Activated naive CD4-positive, alpha-beta T cell treated with anti-CD3 and anti-CD28 coated beads for 36 hours (primary cell): ENCODE measurements around the gene DENND1A. TPM values are rescaled to one million over a fixed set of nuclear protein-coding genes. Genes with fewer than 3 reads are reported as not detected.
A peak's percentile ranks its signal among the peaks of the same experiment; 100 is the strongest.

ENCODE experiments used
- CTCF ChIA-PET: fragments of 350-600 bp; sonication (Branson Sonifier 250); formaldehyde crosslinking; loops from one replicate; lab custom pipeline; 2021; ENCODE audit warnings: antibody characterized with exemption; lab: Charles Lee
- DNase-seq: peaks from one replicate; pipeline ENCODE4 v3.0.0-alpha.2; 2020
- H3K27ac Mint-ChIP-seq: one replicate; pipeline ENCODE4 v1.8.0; 2021; ENCODE audit warnings: mild to moderate bottlenecking, mixed read lengths
- H3K27me3 Mint-ChIP-seq: one replicate; pipeline ENCODE4 v1.8.0; 2021; ENCODE audit warnings: low read depth, mixed read lengths
- H3K36me3 Mint-ChIP-seq: one replicate; pipeline ENCODE4 v1.8.0; 2021; ENCODE audit warnings: low read depth, mixed read lengths
- H3K4me1 Mint-ChIP-seq: one replicate; pipeline ENCODE4 v1.8.0; 2021; ENCODE audit warnings: low read depth, mixed read lengths
- H3K4me3 Mint-ChIP-seq: one replicate; pipeline ENCODE4 v1.8.0; 2021; ENCODE audit warnings: mild to moderate bottlenecking, moderate library complexity, mixed read lengths
- H3K9me3 Mint-ChIP-seq: one replicate; pipeline ENCODE4 v1.8.0; 2021; ENCODE audit warnings: mixed read lengths
- intact Hi-C: fragments of 100-400 bp; cut with micrococcal nuclease; formaldehyde crosslinking; loops from one replicate; pipeline ENCODE4 v1.15.1; 2023
- total RNA-seq, 2 experiments: library from RNA; stranded (reverse); gene quantifications; one replicate each; pipeline ENCODE4 v1.2.3, GENCODE V29; 2021

Gene DENND1A
- total RNA-seq, 2 experiments from 2014 or later, result 28.4 to 29.6 TPM

DNA sequence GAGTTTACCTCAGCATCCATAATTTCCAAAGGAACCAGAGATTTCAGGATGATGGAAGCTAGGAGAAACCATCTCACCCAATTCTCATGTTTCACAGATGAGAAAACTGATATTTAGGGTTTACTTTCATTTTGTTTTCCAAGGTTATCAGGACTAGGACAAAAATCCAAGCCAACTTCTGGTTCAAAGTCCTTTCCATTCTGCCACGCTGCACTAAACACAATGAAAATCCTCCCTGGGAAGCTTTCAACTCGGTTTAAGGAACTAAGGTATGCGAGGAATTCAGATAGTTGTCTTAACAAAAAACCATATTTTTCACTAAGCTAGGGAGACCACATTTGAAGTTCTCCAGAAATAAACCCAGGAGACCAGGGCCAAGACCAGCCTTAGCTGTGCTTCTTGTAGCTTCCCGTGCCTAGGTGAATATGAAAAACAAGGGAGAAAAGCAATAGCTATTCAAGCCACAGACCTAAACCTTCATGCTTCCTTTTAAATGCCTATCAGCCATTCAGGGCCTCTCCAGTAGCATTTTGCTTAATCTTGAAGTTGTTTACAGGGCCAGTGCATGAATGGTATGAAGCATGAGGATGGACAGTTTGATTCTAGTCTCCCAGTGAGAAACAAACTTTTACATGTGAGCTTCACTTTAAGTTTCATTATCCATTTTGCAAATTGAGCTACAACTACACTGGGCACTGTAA lies 167.9 kb downstream of the DENND1A start:
- H3K36me3 Mint-ChIP-seq, result no peaks in the 10 kb centered on the region
- no peaks in the 10 kb centered on the region for H3K9me3 Mint-ChIP-seq
- intact Hi-C loops, result no loop called here
- H3K4me3 Mint-ChIP-seq, result no peak overlapping the region
- no peaks in the 10 kb centered on the region for H3K4me1 Mint-ChIP-seq
- CTCF ChIA-PET, result interaction anchor here (0.6 kb wide), 1 partner anchor 282 kb away, joined by 7 read pairs; no protein-coding TSS in a partner anchor
- no peak for DNase-seq
- H3K27ac Mint-ChIP-seq, result no peak overlapping the region
- H3K27me3 Mint-ChIP-seq, result no peaks in the 10 kb centered on the region

DNA sequence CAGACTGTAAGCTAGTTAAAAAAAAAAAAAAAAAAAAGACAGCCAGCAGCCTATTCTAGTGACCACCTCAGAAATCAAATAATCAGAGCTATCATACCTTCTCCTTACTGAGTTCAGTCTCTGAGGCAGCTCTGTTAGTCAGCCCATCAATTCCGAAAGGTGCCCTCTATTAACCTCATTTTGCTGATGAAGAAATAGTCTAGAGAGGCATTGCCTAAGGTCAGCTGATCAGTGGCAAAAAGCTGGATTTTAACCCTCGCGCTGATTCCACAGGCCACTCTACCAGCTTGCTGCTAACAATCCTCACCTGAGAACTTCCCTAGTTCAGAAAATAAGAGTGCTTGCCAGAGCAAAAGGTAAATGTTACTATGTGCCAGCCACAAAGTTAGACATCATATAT lies 172.0 kb downstream of the DENND1A start:
- intact Hi-C loops, result no loop called here
- H3K27ac Mint-ChIP-seq, result no peak overlapping the region
- no peak overlapping the region for H3K4me3 Mint-ChIP-seq
- peaks cover 2% of the 10 kb centered on the region for H3K36me3 Mint-ChIP-seq
- CTCF ChIA-PET, result interaction anchor here (0.6 to 1.2 kb wide), 3 partner anchors 9 to 502 kb away, joined by 3 read pairs; no protein-coding TSS in a partner anchor
- no peaks in the 10 kb centered on the region for H3K27me3 Mint-ChIP-seq
- no peaks in the 10 kb centered on the region for H3K4me1 Mint-ChIP-seq
- no peaks in the 10 kb centered on the region for H3K9me3 Mint-ChIP-seq
- DNase-seq, result no peak

DNA sequence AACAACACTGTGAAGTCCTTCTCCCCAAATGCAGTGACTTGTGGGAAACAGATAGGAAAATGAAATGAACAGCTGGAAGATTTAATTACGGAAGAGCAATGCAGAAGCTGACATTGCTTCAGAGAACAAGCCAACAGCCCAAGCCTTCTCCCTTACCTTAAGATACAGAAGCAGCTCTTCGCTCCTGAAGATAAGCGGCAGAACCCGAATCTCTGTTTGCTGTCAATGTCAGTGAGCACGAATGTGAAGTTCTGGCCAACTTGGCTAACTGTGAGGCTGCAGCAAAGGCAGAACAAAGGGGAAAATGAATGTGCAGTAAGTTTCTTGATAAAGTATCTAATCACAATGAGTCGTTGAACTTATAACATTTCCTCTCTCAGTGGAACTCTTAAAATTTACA lies 172.4 kb downstream of the DENND1A start:
- CTCF ChIA-PET, result interaction anchor here (0.6 to 1.2 kb wide), 3 partner anchors 8 to 501 kb away, joined by 3 read pairs; no protein-coding TSS in a partner anchor
- Mint-ChIP-seq H3K36me3 (peaks cover 2% of the 10 kb centered on the region), H3K27ac (no peak overlapping the region), H3K4me3 (no peak overlapping the region), H3K27me3 (no peaks in the 10 kb centered on the region), H3K9me3 (no peaks in the 10 kb centered on the region), H3K4me1 (no peaks in the 10 kb centered on the region)
- no peak for DNase-seq
- intact Hi-C loops, result no loop called here

DNA sequence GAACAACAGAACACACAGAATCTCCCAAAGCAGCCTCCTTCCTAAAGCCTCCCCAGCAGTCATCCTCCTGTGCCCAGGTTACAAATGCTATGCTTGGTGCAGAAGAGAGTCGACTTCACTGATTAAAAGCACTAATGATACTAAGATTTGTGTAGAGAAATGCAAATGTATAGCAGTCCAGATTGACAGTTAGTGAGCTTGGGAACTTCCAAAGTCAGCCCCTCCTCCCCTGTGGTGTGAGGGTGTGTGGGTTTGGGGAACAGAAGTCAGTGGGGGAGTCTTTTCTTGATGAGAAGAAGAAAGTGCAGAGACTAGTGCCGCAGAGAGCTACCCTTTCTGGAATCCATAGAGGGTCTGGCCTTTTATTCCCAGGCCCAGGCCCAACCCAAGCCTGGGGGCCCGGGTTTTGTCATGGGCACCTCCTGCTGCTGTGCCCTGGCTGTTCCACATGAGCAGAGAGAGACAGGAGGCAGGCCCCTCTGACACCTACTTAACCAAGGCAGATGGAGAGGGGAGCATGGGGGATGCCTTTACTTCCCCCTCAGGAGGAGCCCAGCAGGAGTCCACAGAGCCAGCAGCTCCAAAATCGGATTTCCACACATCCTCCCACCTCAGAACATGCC lies 173.3 kb downstream of the DENND1A start:
- no peak for DNase-seq
- H3K27ac Mint-ChIP-seq, result no peak overlapping the region
- H3K36me3 Mint-ChIP-seq, result peaks cover 2% of the 10 kb centered on the region
- no peaks in the 10 kb centered on the region for H3K9me3 Mint-ChIP-seq
- peaks cover 1% of the 10 kb centered on the region for H3K4me1 Mint-ChIP-seq
- intact Hi-C loops, result no loop called here
- CTCF ChIA-PET, result no interaction called here
- no peaks in the 10 kb centered on the region for H3K27me3 Mint-ChIP-seq
- no peak overlapping the region for H3K4me3 Mint-ChIP-seq

DNA sequence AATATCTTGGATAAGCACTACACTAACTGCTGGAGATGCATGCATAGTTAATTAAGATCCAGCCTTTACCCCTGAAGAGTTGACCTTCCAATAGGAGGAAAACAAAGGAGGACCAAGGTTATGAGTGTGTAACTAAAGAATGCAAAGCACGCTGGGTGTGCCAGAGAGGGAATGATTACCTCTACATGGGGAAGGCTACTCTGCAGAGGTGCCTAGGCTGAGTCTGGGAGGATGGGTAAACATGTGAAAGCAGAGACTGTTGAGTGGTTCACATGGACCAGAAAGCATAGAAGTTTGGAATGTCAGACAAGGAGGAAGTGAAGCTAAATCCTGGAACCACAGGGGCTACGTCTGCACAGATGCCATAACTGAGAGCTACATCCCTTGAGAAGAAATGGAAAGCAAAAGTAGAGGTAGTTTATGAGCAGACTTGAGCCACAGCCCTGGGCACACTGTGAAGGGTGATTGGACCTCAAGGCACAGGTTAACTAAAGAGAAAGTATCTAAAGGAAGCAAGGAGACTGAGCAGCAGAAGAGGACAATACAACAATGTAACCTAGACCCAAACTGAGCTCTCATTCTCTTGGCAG lies 176.2 kb downstream of the DENND1A start:
- no peak for DNase-seq
- H3K27ac Mint-ChIP-seq, result no peak overlapping the region
- CTCF ChIA-PET, result no interaction called here
- H3K4me3 Mint-ChIP-seq, result no peak overlapping the region
- no peaks in the 10 kb centered on the region for H3K9me3 Mint-ChIP-seq
- H3K4me1 Mint-ChIP-seq, result peaks cover 21% of the 10 kb centered on the region
- intact Hi-C loops, result no loop called here
- no peaks in the 10 kb centered on the region for H3K27me3 Mint-ChIP-seq
- peaks cover 2% of the 10 kb centered on the region for H3K36me3 Mint-ChIP-seq

DNA sequence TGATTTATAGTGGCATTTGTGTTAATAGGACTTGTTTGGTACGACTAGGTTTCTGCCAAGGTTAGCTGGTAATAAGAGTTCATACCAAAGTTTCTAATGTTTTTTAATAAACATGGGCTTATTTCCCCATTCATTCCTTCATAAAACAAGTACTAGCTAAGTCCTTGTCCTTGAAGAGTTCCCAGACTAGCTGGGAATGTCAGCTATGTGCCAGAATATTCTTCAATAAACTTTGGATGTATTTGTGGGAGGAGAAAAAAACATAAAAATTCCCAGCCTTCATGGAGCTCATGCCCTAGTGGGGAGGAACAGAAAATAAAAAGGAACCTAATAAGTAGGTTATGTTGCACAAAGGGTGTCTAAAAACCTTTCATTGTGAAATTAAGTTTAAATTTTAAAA lies 176.9 kb downstream of the DENND1A start:
- no peaks in the 10 kb centered on the region for H3K27me3 Mint-ChIP-seq
- peaks cover 2% of the 10 kb centered on the region for H3K36me3 Mint-ChIP-seq
- H3K27ac Mint-ChIP-seq, result no peak overlapping the region
- no peak for DNase-seq
- H3K4me1 Mint-ChIP-seq, result peaks cover 21% of the 10 kb centered on the region
- H3K4me3 Mint-ChIP-seq, result no peak overlapping the region
- H3K9me3 Mint-ChIP-seq, result no peaks in the 10 kb centered on the region
- CTCF ChIA-PET, result no interaction called here
- intact Hi-C loops, result no loop called here

DNA sequence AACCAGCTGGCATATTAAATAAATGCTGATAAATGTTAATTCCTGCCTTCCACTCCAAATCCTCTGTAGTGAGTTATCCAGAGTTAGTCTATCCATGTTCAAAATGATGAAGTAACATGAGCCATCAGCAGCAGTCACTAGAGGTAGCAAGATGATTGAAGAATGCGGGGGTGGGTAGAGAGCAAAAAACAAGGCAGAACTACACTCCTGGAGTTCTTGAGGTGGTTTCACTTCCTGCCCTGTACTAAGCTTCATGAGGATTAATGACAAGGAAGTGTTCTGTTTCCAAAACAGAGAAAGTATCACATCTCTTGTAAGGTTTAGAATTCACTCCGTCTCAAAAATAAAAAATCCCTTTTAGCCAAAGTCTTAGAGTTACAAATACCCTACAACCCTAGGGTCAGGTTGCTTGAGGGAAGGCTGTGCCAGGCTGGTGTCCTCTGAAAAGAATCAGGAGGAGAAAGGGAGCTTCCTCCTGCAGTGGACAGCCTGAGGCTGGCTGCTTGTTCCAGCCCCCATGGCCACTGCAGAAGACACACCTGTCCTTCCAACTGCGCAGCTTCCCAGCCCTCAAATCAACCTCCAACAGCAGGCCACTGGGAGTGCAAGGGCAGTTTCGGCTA lies 180.2 kb downstream of the DENND1A start:
- H3K9me3 Mint-ChIP-seq, result no peaks in the 10 kb centered on the region
- DNase-seq, result peak; percentile 43
- H3K27ac Mint-ChIP-seq, result no peak overlapping the region
- intact Hi-C loops, result loop anchor here (1.0 to 2.0 kb wide), 2 partner anchors 179 to 292 kb away; no protein-coding TSS in a partner anchor
- no peak overlapping the region for H3K4me3 Mint-ChIP-seq
- CTCF ChIA-PET, result interaction anchor here (1.1 kb wide), 1 partner anchor 8 kb away, joined by 3 read pairs; no protein-coding TSS in a partner anchor
- no peaks in the 10 kb centered on the region for H3K36me3 Mint-ChIP-seq
- no peaks in the 10 kb centered on the region for H3K27me3 Mint-ChIP-seq
- peaks cover 21% of the 10 kb centered on the region for H3K4me1 Mint-ChIP-seq

DNA sequence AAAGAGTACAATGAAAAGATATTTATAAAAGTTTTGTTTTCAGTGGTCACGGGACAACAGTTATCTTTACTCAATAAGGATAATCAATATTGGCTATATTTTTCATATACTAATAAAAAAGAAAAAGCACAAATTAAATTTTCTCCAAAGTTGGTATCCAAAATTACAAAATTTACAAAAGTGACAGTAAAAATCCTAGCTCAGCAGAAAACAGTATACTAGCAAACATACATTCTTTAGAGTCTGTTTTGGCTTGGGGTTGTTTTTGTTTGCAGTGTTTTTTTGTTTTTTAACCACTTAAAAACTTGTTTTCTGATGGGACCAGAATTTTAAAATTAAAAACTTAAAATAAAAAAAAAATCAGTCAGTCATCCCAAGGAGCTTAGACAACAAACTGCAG lies 183.2 kb downstream of the DENND1A start:
- Mint-ChIP-seq H3K4me3 (no peak overlapping the region), H3K27me3 (no peaks in the 10 kb centered on the region), H3K4me1 (peaks cover 21% of the 10 kb centered on the region), H3K27ac (no peak overlapping the region), H3K9me3 (no peaks in the 10 kb centered on the region), H3K36me3 (no peaks in the 10 kb centered on the region)
- CTCF ChIA-PET, result no interaction called here
- intact Hi-C loops, result no loop called here
- DNase-seq, result no peak

DNA sequence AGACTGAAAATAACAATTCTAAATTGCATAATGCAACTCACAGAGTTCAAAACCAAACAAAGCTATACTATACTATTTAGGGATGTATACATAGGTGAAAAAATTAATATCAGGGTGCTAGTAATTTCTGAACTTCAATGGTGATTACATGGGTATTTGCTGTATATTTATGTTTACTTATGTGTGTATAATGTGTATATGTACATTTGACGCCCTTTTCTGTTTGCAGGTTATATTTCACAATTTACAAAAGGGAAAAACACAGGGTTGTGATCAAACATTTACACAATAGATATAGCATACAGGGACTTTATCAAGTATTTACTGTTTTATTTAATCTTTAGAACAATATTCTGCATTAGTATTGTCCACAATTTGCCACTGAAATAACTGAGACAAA lies 184.0 kb downstream of the DENND1A start:
- no peak for DNase-seq
- Mint-ChIP-seq H3K4me1 (peaks cover 17% of the 10 kb centered on the region), H3K4me3 (no peak overlapping the region), H3K36me3 (no peaks in the 10 kb centered on the region), H3K27ac (no peak overlapping the region), H3K9me3 (no peaks in the 10 kb centered on the region), H3K27me3 (no peaks in the 10 kb centered on the region)
- CTCF ChIA-PET, result interaction anchor here (0.6 kb wide), 1 partner anchor 9 kb away, joined by 5 read pairs; no protein-coding TSS in a partner anchor
- intact Hi-C loops, result no loop called here

DNA sequence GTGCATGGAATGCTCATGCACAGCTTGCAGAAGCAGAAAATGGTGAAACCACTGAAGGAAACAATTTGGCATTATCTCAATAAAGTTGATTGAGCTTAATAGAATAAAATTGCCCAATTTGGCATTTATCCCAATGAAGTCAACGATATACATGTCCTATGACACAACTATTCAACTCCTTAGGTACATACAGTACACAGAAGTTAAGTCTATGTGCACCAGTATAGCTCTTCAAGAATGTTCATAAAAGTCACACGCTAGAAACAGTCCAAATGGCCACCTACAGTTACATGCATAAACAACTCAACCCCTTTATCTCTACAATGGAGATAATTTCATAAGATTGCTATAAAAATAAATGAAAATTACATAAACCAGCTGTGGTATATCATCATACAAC lies 184.5 kb downstream of the DENND1A start:
- Mint-ChIP-seq H3K4me3 (no peak overlapping the region), H3K4me1 (peaks cover 16% of the 10 kb centered on the region), H3K36me3 (no peaks in the 10 kb centered on the region), H3K27ac (no peak overlapping the region), H3K9me3 (no peaks in the 10 kb centered on the region), H3K27me3 (no peaks in the 10 kb centered on the region)
- DNase-seq, result no peak
- intact Hi-C loops, result no loop called here
- CTCF ChIA-PET, result no interaction called here

DNA sequence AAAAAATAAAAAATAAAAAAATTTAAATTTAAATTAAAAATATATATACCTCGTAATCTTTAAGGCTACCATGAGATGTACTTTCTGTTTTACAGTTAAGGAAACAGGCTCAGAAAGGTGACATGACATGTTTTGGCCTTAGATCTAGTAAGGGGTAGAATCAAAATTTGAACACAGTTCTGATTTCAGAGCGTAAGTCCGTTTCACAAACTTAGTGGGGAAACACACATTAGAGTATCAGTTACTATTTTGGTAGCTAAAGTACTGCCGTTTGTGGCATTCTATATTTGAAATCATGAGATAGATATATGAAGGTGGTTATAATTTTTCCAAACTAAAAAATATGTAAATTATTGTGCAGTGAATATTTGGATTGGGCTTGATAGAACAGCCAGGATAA lies 186.2 kb downstream of the DENND1A start:
- intact Hi-C loops, result no loop called here
- Mint-ChIP-seq H3K9me3 (no peaks in the 10 kb centered on the region), H3K36me3 (peaks cover 1% of the 10 kb centered on the region), H3K27me3 (no peaks in the 10 kb centered on the region), H3K4me3 (no peak overlapping the region), H3K27ac (no peak overlapping the region), H3K4me1 (peaks cover 6% of the 10 kb centered on the region)
- CTCF ChIA-PET, result no interaction called here
- no peak for DNase-seq

DNA sequence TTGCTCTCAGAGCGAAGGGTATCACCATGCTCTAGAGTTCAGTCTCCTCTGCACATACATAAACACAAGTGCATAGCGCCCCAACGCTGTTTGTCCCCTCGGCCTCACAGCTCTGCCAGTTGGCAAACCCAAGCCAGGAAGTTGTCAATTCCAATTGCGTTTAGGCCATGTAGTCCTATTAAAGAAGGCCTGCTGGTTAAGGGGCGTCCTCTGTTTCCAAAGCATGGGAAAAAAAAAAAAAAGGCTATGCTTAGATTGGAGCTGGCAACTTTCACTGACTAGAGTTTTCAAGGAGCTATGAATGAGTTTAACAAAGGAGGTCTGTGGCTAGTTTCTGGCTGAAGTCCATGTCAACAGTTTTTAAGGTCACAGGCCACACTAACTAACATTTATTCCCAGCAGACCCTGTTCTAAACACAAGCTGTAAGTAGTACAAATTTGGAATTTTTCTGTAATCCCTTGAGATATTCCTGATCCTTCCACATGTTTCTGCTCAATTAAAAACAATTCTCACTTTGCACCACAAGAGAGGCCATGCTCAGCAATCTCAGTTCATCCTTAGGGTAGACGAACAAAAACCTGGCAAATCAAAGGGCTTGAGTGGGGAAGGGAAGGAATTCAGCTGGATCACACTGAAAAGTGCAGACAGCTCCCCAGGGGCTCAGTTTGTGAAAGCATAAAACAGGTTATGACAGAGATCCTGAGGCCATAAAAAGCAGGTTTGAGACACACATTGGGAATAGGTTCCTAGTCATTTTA lies 187.7 kb downstream of the DENND1A start:
- H3K36me3 Mint-ChIP-seq, result peaks cover 1% of the 10 kb centered on the region
- no peaks in the 10 kb centered on the region for H3K27me3 Mint-ChIP-seq
- H3K27ac Mint-ChIP-seq, result no peak overlapping the region
- DNase-seq, result no peak
- CTCF ChIA-PET, result interaction anchor here (0.6 kb wide), 1 partner anchor 299 kb away, joined by 5 read pairs; no protein-coding TSS in a partner anchor
- H3K4me1 Mint-ChIP-seq, result peaks cover 5% of the 10 kb centered on the region
- no peak overlapping the region for H3K4me3 Mint-ChIP-seq
- intact Hi-C loops, result no loop called here
- no peaks in the 10 kb centered on the region for H3K9me3 Mint-ChIP-seq
